GM18517 (cell line): ENCODE measurements around the gene TMEM145.

ENCODE experiments used
- ATAC-seq: cut with Tn5 transposase; IDR thresholded peaks from one replicate; pipeline ENCODE4 v1.9.1; 2021; ENCODE audit warnings: mild to moderate bottlenecking, moderate library complexity; ENCODE audit not compliant: unreplicated experiment

TMEM145 gene

GRCh38 chr19:42277821-42278451 lies 35.2 kb upstream of the TMEM145 start:
- ATAC-seq: no peak

GRCh38 chr19:42278452-42279154 lies 34.5 kb upstream of the TMEM145 start:
- no peak for ATAC-seq

- no peak for ATAC-seq
These were observed 33.8 kb upstream of the TMEM145 start for GRCh38 chr19:42279155-42279901.

GRCh38 chr19:42279902-42280814 lies 33.0 kb upstream of the TMEM145 start:
- ATAC-seq: no peak

- no peak for ATAC-seq
These were observed 32.3 kb upstream of the TMEM145 start for GRCh38 chr19:42280815-42281145.

GRCh38 chr19:42281146-42281826 lies 31.8 kb upstream of the TMEM145 start:
- no peak for ATAC-seq

- no peak for ATAC-seq
These were observed 31.0 kb upstream of the TMEM145 start for GRCh38 chr19:42281827-42282762.

GRCh38 chr19:42282819-42283187 lies 30.3 kb upstream of the TMEM145 start:
- no peak for ATAC-seq

GRCh38 chr19:42283188-42284065 lies 29.7 kb upstream of the TMEM145 start:
- ATAC-seq: peak; percentile 42

- peak; percentile 9 for ATAC-seq
These were observed 29.0 kb upstream of the TMEM145 start for GRCh38 chr19:42284066-42284501.

- no peak for ATAC-seq
These were observed 28.3 kb upstream of the TMEM145 start for GRCh38 chr19:42284591-42285341.

GRCh38 chr19:42285541-42285941 lies 27.6 kb upstream of the TMEM145 start:
- ATAC-seq: no peak

- ATAC-seq: no peak
These were observed 27.1 kb upstream of the TMEM145 start for GRCh38 chr19:42285988-42286348.

- no peak for ATAC-seq
These were observed 26.6 kb upstream of the TMEM145 start for GRCh38 chr19:42286349-42287016.

GRCh38 chr19:42287017-42287826 lies 25.9 kb upstream of the TMEM145 start:
- ATAC-seq: no peak

GRCh38 chr19:42287827-42288107 lies 25.3 kb upstream of the TMEM145 start:
- no peak for ATAC-seq

- no peak for ATAC-seq
These were observed 24.7 kb upstream of the TMEM145 start for GRCh38 chr19:42288387-42288786.
